ENCODE results near the gene ACOX2.

The ACOX2 gene

DNA sequence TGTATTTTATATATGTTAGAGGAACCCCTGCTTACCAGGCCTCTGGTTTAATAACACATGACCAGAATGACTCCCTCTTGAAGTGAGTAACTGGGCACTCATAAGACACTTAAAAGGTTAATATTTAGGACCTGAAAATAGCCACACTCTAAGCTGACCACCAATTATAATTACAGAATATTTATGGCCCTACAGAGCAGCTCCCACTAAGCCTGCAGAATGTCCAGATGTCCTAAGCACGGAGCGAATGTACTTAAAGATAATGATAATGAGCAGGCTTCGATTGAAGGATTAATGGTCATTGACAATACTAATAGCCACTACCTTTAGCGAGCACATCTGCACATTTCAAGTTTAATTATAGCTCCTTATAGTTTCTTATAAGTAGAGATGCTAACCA, 67.9 kb downstream of the ACOX2 start:
- no peaks in the 10 kb centered on the region for H3K79me1 ChIP-seq (ENCODE audit: low read length)
- H2BK15ac ChIP-seq (replicated peaks; ENCODE audit: low read depth) = no peak overlapping the region
- H3K4ac ChIP-seq (ENCODE audit: low read depth, low read length) = no peak overlapping the region
- DNase-seq = no peak
- H3K56ac ChIP-seq (ENCODE audit: low read length) = no peak overlapping the region
- H3K4me3 ChIP-seq (ENCODE audit: low read length) = no peak overlapping the region
- no peak overlapping the region for H3K27ac ChIP-seq (ENCODE audit: low read depth, low read length)
- no peak overlapping the region for H3K9ac ChIP-seq (ENCODE audit: low read length)
- H3K18ac ChIP-seq (ENCODE audit: low read length) = no peak overlapping the region
- H2BK5ac ChIP-seq (ENCODE audit: low read length) = no peak overlapping the region
- no peaks in the 10 kb centered on the region for H3K36me3 ChIP-seq (ENCODE audit: control insufficient read depth, insufficient read depth, low read length)
- no peaks in the 10 kb centered on the region for H3K27me3 ChIP-seq (ENCODE audit: insufficient read depth, low read length, poor library complexity)
- H3K4me1 ChIP-seq (ENCODE audit: control insufficient read depth, low read depth, low read length) = peaks cover 16% of the 10 kb centered on the region
- H4K8ac ChIP-seq (ENCODE audit: low read depth, low read length) = no peak overlapping the region
- H2BK120ac ChIP-seq (ENCODE audit: low read depth, low read length) = no peak overlapping the region
- no CpG with 5 or more reads among the region's 4 CpGs for WGBS (ENCODE audit: extremely low coverage, insufficient coverage, low lambda C conversion rate)
- H3K79me2 ChIP-seq (ENCODE audit: control insufficient read depth, insufficient read depth, low read length) = no peaks in the 10 kb centered on the region
- no peak overlapping the region for H4K5ac ChIP-seq (ENCODE audit: low read length)
- no peak overlapping the region for H3K23ac ChIP-seq (ENCODE audit: low read length)
- no peak overlapping the region for H3K4me2 ChIP-seq (ENCODE audit: low read length)
- no peak overlapping the region for H2AK5ac ChIP-seq (ENCODE audit: low read length)

DNA sequence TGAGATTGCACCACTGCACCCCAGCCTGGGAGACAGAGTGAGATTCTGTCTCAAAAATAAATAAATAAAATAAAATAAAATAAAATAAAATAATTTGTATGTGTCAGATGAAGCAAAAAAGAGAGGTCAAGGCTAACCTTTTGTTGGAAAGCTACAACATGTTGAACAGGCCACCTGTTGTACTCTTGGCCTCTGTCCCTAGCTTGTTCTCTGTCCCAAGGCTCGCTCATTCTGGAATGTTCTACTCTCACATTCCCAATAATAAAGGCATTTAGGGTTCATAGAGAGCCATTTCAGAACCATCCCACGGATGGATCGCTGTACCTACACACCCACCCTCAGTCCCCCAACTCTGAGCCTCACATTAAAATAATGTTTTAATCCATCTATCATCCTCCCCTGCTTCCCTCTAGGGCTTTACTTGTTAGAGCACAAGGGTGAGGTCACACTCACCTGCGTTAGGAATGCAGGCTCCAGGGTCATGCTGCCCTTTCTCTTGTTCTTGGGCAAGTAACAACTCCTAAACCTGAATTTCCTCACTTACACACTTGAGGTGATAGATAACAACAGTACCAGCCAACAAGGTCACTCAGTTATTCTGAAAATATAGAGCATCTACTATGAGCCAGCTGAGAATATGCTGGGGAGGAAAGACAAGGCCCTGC, 70.0 kb downstream of the ACOX2 start:
- H4K5ac ChIP-seq (ENCODE audit: low read length) = no peak overlapping the region
- no CpG with 5 or more reads among the region's 4 CpGs for WGBS (ENCODE audit: extremely low coverage, insufficient coverage, low lambda C conversion rate)
- no peaks in the 10 kb centered on the region for H3K79me1 ChIP-seq (ENCODE audit: low read length)
- DNase-seq = peak; percentile 34
- no peak overlapping the region for H2BK5ac ChIP-seq (ENCODE audit: low read length)
- no peak overlapping the region for H3K4ac ChIP-seq (ENCODE audit: low read depth, low read length)
- no peak overlapping the region for H2BK120ac ChIP-seq (ENCODE audit: low read depth, low read length)
- no peak overlapping the region for H3K27ac ChIP-seq (ENCODE audit: low read depth, low read length)
- H3K18ac ChIP-seq (ENCODE audit: low read length) = no peak overlapping the region
- H2AK5ac ChIP-seq (ENCODE audit: low read length) = no peak overlapping the region
- H3K4me1 ChIP-seq (ENCODE audit: control insufficient read depth, low read depth, low read length) = peaks cover 16% of the 10 kb centered on the region
- no peaks in the 10 kb centered on the region for H3K79me2 ChIP-seq (ENCODE audit: control insufficient read depth, insufficient read depth, low read length)
- H4K8ac ChIP-seq (ENCODE audit: low read depth, low read length) = no peak overlapping the region
- no peak overlapping the region for H3K4me3 ChIP-seq (ENCODE audit: low read length)
- H3K36me3 ChIP-seq (ENCODE audit: control insufficient read depth, insufficient read depth, low read length) = no peaks in the 10 kb centered on the region
- peak overlapping the region; percentile 5 for H3K56ac ChIP-seq (ENCODE audit: low read length)
- no peak overlapping the region for H3K9ac ChIP-seq (ENCODE audit: low read length)
- H3K4me2 ChIP-seq (ENCODE audit: low read length) = no peak overlapping the region
- H3K23ac ChIP-seq (ENCODE audit: low read length) = no peak overlapping the region
- no peaks in the 10 kb centered on the region for H3K27me3 ChIP-seq (ENCODE audit: insufficient read depth, low read length, poor library complexity)
- H2BK15ac ChIP-seq (replicated peaks; ENCODE audit: low read depth) = no peak overlapping the region

DNA sequence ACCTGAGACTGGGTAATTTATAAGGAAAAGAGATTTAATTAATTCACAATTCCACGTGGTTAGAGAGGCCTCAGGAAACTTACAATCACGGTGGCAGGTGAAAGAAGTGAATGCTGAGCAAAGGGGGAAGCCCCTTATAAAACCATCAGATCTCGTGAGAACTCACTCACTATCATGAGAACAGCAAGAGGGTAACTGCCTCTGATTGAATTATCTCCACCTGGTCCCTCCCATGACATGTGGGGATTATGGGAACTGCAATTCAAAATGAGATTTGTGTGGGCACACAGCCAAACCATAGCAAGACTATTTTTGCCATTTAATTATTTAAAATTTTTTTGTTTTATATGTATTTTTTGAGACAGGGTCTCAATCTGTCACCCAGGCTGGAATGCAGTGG, 72.1 kb downstream of the ACOX2 start:
- no peak overlapping the region for H4K8ac ChIP-seq (ENCODE audit: low read depth, low read length)
- no peak overlapping the region for H3K4me2 ChIP-seq (ENCODE audit: low read length)
- H3K56ac ChIP-seq (ENCODE audit: low read length) = no peak overlapping the region
- H3K79me1 ChIP-seq (ENCODE audit: low read length) = no peaks in the 10 kb centered on the region
- no peak overlapping the region for H2BK120ac ChIP-seq (ENCODE audit: low read depth, low read length)
- H3K4me3 ChIP-seq (ENCODE audit: low read length) = no peak overlapping the region
- H3K4me1 ChIP-seq (ENCODE audit: control insufficient read depth, low read depth, low read length) = peaks cover 2% of the 10 kb centered on the region
- H4K5ac ChIP-seq (ENCODE audit: low read length) = no peak overlapping the region
- no peak overlapping the region for H2BK15ac ChIP-seq (replicated peaks; ENCODE audit: low read depth)
- H3K79me2 ChIP-seq (ENCODE audit: control insufficient read depth, insufficient read depth, low read length) = no peaks in the 10 kb centered on the region
- no peak overlapping the region for H3K4ac ChIP-seq (ENCODE audit: low read depth, low read length)
- H3K9ac ChIP-seq (ENCODE audit: low read length) = no peak overlapping the region
- no peaks in the 10 kb centered on the region for H3K27me3 ChIP-seq (ENCODE audit: insufficient read depth, low read length, poor library complexity)
- no peak overlapping the region for H2BK5ac ChIP-seq (ENCODE audit: low read length)
- H2AK5ac ChIP-seq (ENCODE audit: low read length) = no peak overlapping the region
- WGBS (ENCODE audit: extremely low coverage, insufficient coverage, low lambda C conversion rate) = no CpG with 5 or more reads among the region's 3 CpGs
- H3K23ac ChIP-seq (ENCODE audit: low read length) = no peak overlapping the region
- H3K27ac ChIP-seq (ENCODE audit: low read depth, low read length) = no peak overlapping the region
- no peak for DNase-seq
- H3K36me3 ChIP-seq (ENCODE audit: control insufficient read depth, insufficient read depth, low read length) = no peaks in the 10 kb centered on the region
- no peak overlapping the region for H3K18ac ChIP-seq (ENCODE audit: low read length)

DNA sequence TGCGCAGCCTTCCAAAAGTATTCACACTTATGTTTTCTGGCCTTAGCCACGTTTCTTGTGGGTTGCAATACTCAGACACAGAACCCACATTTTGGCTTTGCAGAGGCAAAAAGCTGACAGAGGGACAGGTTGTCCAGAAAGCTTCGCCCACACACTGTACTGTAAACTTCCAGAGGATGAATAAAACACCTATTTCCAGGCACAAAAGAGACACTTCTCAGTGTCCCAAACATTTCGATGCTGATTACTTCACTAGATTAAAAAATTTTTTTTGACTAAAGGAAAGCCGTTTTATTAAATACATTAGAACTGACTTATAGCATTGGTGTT, 73.1 kb downstream of the ACOX2 start:
- no peak overlapping the region for H3K56ac ChIP-seq (ENCODE audit: low read length)
- H3K9ac ChIP-seq (ENCODE audit: low read length) = no peak overlapping the region
- WGBS (ENCODE audit: extremely low coverage, insufficient coverage, low lambda C conversion rate) = no CpG with 5 or more reads among the region's 5 CpGs
- no peak overlapping the region for H3K18ac ChIP-seq (ENCODE audit: low read length)
- no peak overlapping the region for H3K4ac ChIP-seq (ENCODE audit: low read depth, low read length)
- no peak overlapping the region for H3K27ac ChIP-seq (ENCODE audit: low read depth, low read length)
- no peak overlapping the region for H2AK5ac ChIP-seq (ENCODE audit: low read length)
- H3K27me3 ChIP-seq (ENCODE audit: insufficient read depth, low read length, poor library complexity) = no peaks in the 10 kb centered on the region
- no peaks in the 10 kb centered on the region for H3K79me1 ChIP-seq (ENCODE audit: low read length)
- no peaks in the 10 kb centered on the region for H3K79me2 ChIP-seq (ENCODE audit: control insufficient read depth, insufficient read depth, low read length)
- no peak overlapping the region for H2BK120ac ChIP-seq (ENCODE audit: low read depth, low read length)
- no peak for DNase-seq
- H2BK15ac ChIP-seq (replicated peaks; ENCODE audit: low read depth) = no peak overlapping the region
- peaks cover 2% of the 10 kb centered on the region for H3K4me1 ChIP-seq (ENCODE audit: control insufficient read depth, low read depth, low read length)
- H3K4me3 ChIP-seq (ENCODE audit: low read length) = no peak overlapping the region
- H4K8ac ChIP-seq (ENCODE audit: low read depth, low read length) = no peak overlapping the region
- no peak overlapping the region for H2BK5ac ChIP-seq (ENCODE audit: low read length)
- no peaks in the 10 kb centered on the region for H3K36me3 ChIP-seq (ENCODE audit: control insufficient read depth, insufficient read depth, low read length)
- H4K5ac ChIP-seq (ENCODE audit: low read length) = no peak overlapping the region
- H3K4me2 ChIP-seq (ENCODE audit: low read length) = no peak overlapping the region
- H3K23ac ChIP-seq (ENCODE audit: low read length) = no peak overlapping the region

DNA sequence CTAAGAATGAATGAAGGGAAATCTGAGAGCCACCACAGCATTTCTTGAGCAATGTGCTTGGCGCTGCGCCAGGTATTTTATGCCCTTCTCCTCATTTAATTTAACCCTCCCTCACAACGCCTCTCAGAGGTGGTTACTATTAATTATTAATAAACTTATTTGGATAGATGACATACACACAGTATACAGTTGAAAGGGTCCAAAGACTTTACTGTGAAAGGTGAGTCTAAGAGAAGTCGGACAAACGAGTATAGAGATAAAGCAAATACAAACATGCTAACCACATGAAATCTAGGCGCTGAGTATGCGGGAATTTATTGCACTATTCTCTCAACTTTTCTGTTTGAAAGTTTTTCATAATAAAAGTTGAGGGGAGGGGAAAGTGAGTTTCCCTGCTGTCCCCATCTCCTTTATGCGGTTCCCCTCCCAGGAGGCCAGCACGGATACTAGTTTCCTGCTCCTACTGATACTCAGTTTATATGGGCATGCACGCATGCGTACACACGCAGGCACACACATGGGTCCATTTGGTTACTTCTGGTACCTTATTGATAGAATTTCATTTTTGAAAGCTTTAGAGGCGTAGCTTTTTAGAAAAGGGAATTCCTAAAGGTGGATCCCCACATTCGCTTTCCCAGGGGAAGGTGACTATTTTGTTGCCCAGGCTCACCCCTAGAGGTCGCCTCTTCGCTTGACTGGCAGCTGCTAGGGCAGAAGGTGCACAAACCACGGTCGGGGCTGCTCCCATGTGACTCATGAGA, 73.6 kb downstream of the ACOX2 start:
- Histone ChIP-seq H3K27ac (ENCODE audit: low read depth, low read length) (peak overlapping the region; percentile 39), H3K79me2 (ENCODE audit: control insufficient read depth, insufficient read depth, low read length) (no peaks in the 10 kb centered on the region), H4K8ac (ENCODE audit: low read depth, low read length) (no peak overlapping the region), H3K27me3 (ENCODE audit: insufficient read depth, low read length, poor library complexity) (no peaks in the 10 kb centered on the region), H3K4ac (ENCODE audit: low read depth, low read length) (peak overlapping the region; percentile 2), H4K5ac (ENCODE audit: low read length) (no peak overlapping the region), H2BK120ac (ENCODE audit: low read depth, low read length) (no peak overlapping the region), H2BK15ac (replicated peaks; ENCODE audit: low read depth) (no peak overlapping the region), H3K4me3 (ENCODE audit: low read length) (no peak overlapping the region), H3K56ac (ENCODE audit: low read length) (peak overlapping the region; percentile 77), H3K4me2 (ENCODE audit: low read length) (no peak overlapping the region), H3K36me3 (ENCODE audit: control insufficient read depth, insufficient read depth, low read length) (no peaks in the 10 kb centered on the region), H2AK5ac (ENCODE audit: low read length) (no peak overlapping the region), H3K18ac (ENCODE audit: low read length) (peak overlapping the region; percentile 9), H3K9ac (ENCODE audit: low read length) (peak overlapping the region; percentile 29), H3K23ac (ENCODE audit: low read length) (no peak overlapping the region), H3K79me1 (ENCODE audit: low read length) (no peaks in the 10 kb centered on the region), H2BK5ac (ENCODE audit: low read length) (peak overlapping the region; percentile 65), H3K4me1 (ENCODE audit: control insufficient read depth, low read depth, low read length) (peaks cover 2% of the 10 kb centered on the region)
- WGBS (ENCODE audit: extremely low coverage, insufficient coverage, low lambda C conversion rate) = no CpG with 5 or more reads among the region's 18 CpGs
- peak; percentile 86 for DNase-seq
